RWPE2 (cell line): Measurements from ENCODE around the gene UTY.

Experiments
- ATAC-seq: fragments of 200-7000 bp; cut with Tn5 transposase; 3 replicates; pipeline ENCODE4 v1.9.1; 2021; ENCODE audit warnings: low read depth
- DNase-seq: peaks from one replicate; pipeline ENCODE4 v3.0.0-alpha.2; 2020; ENCODE audit warnings: low spot score
- H3K27ac ChIP-seq: fragments of 450-650 bp; 2 replicates; pipeline ENCODE4 v1.5.1; 2017; ENCODE audit warnings: mild to moderate bottlenecking; ENCODE audit not compliant: poor library complexity, severe bottlenecking
- H3K27me3 ChIP-seq: fragments of 250-450 bp; sonication (Bioruptor Pico); 2 replicates; pipeline ENCODE4 v1.5.1; 2021; ENCODE audit warnings: mild to moderate bottlenecking, moderate library complexity; ENCODE audit not compliant: insufficient read depth, poor library complexity, severe bottlenecking
- H3K36me3 ChIP-seq: fragments of 250-450 bp; sonication (Bioruptor Pico); 2 replicates; pipeline ENCODE4 v1.5.1; 2020; ENCODE audit warnings: low read depth, mild to moderate bottlenecking, moderate library complexity
- H3K4me1 ChIP-seq: fragments of 250-450 bp; sonication (Bioruptor Pico); 2 replicates; pipeline ENCODE4 v1.5.1; 2021; ENCODE audit warnings: mild to moderate bottlenecking, moderate library complexity; ENCODE audit not compliant: insufficient read depth, poor library complexity, severe bottlenecking
- H3K4me3 ChIP-seq: fragments of 250-450 bp; sonication (Bioruptor Pico); 2 replicates; pipeline ENCODE4 v1.5.1; 2021; ENCODE audit warnings: mild to moderate bottlenecking, moderate library complexity; ENCODE audit not compliant: severe bottlenecking
- H3K9me3 ChIP-seq: fragments of 250-450 bp; sonication (Bioruptor Pico); 2 replicates; pipeline ENCODE4 v1.5.1; 2021; ENCODE audit warnings: mild to moderate bottlenecking, moderate library complexity; ENCODE audit not compliant: severe bottlenecking
- TF ChIP-seq, protein P1 (sequence below): fragments of 450-650 bp; IDR thresholded peaks from one replicate; pipeline ENCODE4 v1.5.1; 2017; ENCODE audit warnings: mild to moderate bottlenecking, moderate library complexity; ENCODE audit not compliant: poor library complexity, severe bottlenecking

UTY gene

DNA sequence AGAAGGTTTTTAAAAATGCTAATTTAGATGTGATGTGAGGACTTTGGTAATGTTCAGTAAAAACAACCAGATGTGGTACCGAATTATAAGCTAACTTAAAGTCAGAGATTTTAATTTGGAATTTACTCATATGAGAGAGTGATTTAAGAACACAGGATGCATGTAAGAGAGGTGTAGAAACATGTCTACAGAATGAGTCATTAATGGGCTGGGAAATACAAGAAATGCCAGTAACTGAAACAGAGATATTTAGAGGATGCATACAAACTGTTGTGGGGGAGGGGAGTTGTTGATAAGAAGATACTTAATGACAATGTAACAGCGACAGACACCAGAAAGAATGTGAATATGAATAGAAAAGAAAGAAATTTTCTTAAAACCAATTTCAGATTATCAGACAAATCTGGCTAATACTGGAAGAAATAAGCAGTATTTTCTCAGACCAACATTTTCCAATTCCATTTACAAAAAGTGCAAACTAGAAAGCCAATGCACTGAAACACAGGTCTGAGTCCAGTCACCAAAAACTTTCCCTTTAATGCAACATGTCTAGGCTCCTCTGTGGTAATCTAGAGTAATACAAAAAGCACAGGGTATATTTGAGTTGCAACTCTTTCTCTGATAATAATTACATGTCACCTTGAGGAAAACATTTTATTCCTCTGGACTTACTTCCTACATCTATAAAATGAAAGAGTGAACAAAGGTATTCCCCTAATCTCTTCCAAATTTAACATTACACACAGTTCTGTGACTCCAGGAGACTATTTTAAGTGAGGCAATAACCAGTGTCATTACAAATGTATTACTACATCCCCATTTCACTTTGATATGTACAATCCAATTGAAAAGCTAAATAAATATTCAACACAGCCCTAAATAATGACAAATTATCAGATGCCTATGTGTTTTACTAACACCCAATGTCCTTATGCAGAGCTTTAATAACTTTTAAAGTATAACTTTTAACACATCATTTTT is 117.9 kb downstream of the UTY start:
- H3K4me1 ChIP-seq: peaks cover 44% of the 10 kb centered on the region
- H3K4me3 ChIP-seq: no peak overlapping the region
- H3K27ac ChIP-seq: peak overlapping the region; percentile 77

DNA sequence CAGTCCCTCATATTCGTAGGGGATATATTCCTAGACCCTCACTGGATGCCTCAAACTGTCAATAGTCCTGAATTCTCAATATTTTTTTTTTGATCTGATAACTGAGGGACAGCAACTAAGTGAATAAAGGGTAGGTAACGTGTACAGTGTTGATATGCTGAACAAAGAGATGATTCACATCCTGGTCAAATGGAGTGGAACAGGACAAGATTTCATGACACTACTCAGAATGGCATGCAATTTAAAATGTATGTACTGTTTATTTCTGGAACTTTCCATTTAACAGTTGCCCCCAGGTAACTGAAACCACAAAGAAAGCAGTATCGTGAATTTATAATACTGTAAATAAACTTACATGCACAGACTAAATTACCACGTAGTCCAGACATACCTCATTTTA is 128.4 kb downstream of the UTY start:
- Histone ChIP-seq H3K4me1 (peaks cover 7% of the 10 kb centered on the region), H3K27me3 (no peaks in the 10 kb centered on the region), H3K4me3 (no peak overlapping the region), H3K36me3 (peaks cover 89% of the 10 kb centered on the region), H3K27ac (peak overlapping the region; percentile 31), H3K9me3 (no peaks in the 10 kb centered on the region)
- TF ChIP-seq, protein P1, sequence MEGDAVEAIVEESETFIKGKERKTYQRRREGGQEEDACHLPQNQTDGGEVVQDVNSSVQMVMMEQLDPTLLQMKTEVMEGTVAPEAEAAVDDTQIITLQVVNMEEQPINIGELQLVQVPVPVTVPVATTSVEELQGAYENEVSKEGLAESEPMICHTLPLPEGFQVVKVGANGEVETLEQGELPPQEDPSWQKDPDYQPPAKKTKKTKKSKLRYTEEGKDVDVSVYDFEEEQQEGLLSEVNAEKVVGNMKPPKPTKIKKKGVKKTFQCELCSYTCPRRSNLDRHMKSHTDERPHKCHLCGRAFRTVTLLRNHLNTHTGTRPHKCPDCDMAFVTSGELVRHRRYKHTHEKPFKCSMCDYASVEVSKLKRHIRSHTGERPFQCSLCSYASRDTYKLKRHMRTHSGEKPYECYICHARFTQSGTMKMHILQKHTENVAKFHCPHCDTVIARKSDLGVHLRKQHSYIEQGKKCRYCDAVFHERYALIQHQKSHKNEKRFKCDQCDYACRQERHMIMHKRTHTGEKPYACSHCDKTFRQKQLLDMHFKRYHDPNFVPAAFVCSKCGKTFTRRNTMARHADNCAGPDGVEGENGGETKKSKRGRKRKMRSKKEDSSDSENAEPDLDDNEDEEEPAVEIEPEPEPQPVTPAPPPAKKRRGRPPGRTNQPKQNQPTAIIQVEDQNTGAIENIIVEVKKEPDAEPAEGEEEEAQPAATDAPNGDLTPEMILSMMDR: no peak
- peak; percentile 74 for ATAC-seq
- DNase-seq: no peak

More for the DNA sequence above, 117.9 kb downstream of the UTY start:
- TF ChIP-seq, protein P1: no peak
- Histone ChIP-seq H3K36me3 (peaks cover 67% of the 10 kb centered on the region), H3K27me3 (no peaks in the 10 kb centered on the region), H3K9me3 (no peaks in the 10 kb centered on the region)
- DNase-seq (no peak), ATAC-seq (peak; percentile 91)

DNA sequence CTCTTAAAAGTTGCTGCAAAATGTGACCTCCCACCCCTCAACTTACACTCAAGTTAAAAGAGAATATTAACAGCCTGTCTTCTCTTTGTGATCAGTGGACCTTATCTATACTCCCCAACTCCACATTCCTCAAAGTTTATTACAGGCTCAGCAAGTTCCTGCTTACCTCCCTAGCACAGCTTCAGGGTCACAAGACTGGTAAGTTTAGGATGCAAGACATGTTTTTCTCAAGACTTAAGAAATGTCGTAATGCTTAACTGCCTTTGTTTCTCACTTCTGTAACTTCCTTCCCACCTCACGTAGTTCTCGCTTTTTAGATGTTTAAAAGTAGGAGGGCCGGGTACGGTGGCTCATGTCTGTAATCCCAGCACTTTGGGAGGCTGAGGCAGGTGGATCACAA is 132.7 kb downstream of the UTY start:
- peaks cover 70% of the 10 kb centered on the region for H3K36me3 ChIP-seq
- ATAC-seq (no peak), DNase-seq (no peak)
- H3K27ac ChIP-seq: no peak overlapping the region
- no peak overlapping the region for H3K4me3 ChIP-seq
- H3K4me1 ChIP-seq: peaks cover 7% of the 10 kb centered on the region
- no peaks in the 10 kb centered on the region for H3K9me3 ChIP-seq
- no peaks in the 10 kb centered on the region for H3K27me3 ChIP-seq
- TF ChIP-seq, protein P1: no peak

DNA sequence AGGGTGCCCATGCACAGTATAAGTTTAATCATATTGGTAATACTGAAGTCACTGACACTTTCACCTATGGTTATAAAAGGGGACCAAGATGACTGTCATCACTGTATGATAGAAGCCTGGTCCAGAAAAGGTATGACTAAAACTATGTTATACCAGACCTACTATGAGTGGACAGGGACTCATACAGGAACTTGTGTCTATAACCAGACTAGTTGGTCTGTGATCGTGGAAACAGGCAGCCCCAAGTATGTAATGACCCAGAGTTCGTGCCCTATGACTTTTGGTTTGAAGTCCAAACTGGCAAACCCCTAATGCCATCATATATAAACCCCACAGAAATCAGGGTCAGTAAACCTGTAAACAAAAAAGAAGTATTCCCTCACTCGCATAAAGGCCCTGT is 134.3 kb downstream of the UTY start:
- ATAC-seq: no peak
- Histone ChIP-seq H3K27me3 (no peaks in the 10 kb centered on the region), H3K4me1 (no peaks in the 10 kb centered on the region), H3K36me3 (peaks cover 63% of the 10 kb centered on the region), H3K9me3 (no peaks in the 10 kb centered on the region), H3K4me3 (no peak overlapping the region), H3K27ac (no peak overlapping the region)
- no peak for DNase-seq
- TF ChIP-seq, protein P1: no peak
